GM18867 (cell line): ENCODE measurements around the gene ALDH3A2.
"Not testable (repeated sequence)": the region's sequence is repeated elsewhere in the genome, so short reads cannot be mapped to it uniquely, and the experiment has no call there.

Source experiments
- ATAC-seq: cut with Tn5 transposase; IDR thresholded peaks from one replicate; pipeline ENCODE4 v1.9.1; 2021; ENCODE audit warnings: mild to moderate bottlenecking, moderate library complexity; ENCODE audit not compliant: unreplicated experiment

ALDH3A2 gene

DNA sequence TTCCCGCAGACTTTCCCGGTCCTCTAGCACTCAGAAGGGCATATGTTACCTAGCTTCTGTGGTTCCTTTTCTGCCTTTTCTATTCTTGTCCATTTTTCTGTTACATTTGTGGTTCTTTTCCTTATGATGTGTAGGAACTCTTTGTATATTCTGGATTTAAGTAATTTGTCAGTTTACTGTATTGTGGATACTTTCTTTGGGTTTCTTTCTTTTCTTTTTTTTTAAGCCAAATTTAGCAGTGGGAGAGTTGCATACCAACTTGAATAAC is 657 bp downstream of the ALDH3A2 start:
- ATAC-seq: no peak

DNA sequence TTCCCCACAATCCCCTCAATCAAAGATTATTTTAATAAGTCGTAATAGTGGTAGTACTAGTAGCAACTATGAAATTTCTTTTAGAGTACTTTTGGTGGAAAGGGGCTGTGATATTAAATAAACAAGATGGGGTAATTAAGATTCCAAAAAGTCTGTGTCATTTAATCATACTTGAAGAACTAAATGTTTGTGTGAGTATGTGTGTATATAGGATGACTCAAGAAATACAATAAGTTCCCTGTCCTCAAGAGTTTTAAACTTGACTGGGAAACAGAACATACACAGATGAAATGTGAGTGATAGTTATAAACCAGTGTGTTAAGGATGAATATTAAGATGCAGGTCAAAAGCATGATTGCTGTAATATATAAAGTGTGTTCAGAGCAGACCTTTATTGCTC is 2.3 kb downstream of the ALDH3A2 start:
- ATAC-seq: no peak

- ATAC-seq: no peak
Observed at GRCh38 chr17:19651451-19652238, 3.1 kb downstream of the ALDH3A2 start.

- ATAC-seq: no peak
Observed at GRCh38 chr17:19652595-19652994, 4.0 kb downstream of the ALDH3A2 start.

GRCh38 chr17:19654342-19654886 is 5.9 kb downstream of the ALDH3A2 start:
- ATAC-seq: no peak

- ATAC-seq: no peak
Observed at GRCh38 chr17:19654896-19655295, 6.3 kb downstream of the ALDH3A2 start.

- no peak for ATAC-seq
Observed at GRCh38 chr17:19656336-19656735, 7.8 kb downstream of the ALDH3A2 start.

GRCh38 chr17:19656851-19657581 is 8.5 kb downstream of the ALDH3A2 start:
- no peak for ATAC-seq

- no peak for ATAC-seq
Observed at GRCh38 chr17:19659366-19660177, 11.0 kb downstream of the ALDH3A2 start.

- ATAC-seq: no peak
Observed at GRCh38 chr17:19660219-19660870, 11.8 kb downstream of the ALDH3A2 start.

GRCh38 chr17:19661121-19661520 is 12.6 kb downstream of the ALDH3A2 start:
- no peak for ATAC-seq

- ATAC-seq: no peak
Observed at GRCh38 chr17:19663097-19663496, 14.5 kb downstream of the ALDH3A2 start.

GRCh38 chr17:19664136-19664820 is 15.7 kb downstream of the ALDH3A2 start:
- no peak for ATAC-seq

- no peak for ATAC-seq
Observed at GRCh38 chr17:19664821-19665181, 16.2 kb downstream of the ALDH3A2 start.

GRCh38 chr17:19669680-19670079 is 21.1 kb downstream of the ALDH3A2 start:
- ATAC-seq: not testable (repeated sequence)

GRCh38 chr17:19670908-19671307 is 22.4 kb downstream of the ALDH3A2 start:
- ATAC-seq: no peak

- ATAC-seq: no peak
Observed at GRCh38 chr17:19671433-19671832, 22.9 kb downstream of the ALDH3A2 start.

DNA sequence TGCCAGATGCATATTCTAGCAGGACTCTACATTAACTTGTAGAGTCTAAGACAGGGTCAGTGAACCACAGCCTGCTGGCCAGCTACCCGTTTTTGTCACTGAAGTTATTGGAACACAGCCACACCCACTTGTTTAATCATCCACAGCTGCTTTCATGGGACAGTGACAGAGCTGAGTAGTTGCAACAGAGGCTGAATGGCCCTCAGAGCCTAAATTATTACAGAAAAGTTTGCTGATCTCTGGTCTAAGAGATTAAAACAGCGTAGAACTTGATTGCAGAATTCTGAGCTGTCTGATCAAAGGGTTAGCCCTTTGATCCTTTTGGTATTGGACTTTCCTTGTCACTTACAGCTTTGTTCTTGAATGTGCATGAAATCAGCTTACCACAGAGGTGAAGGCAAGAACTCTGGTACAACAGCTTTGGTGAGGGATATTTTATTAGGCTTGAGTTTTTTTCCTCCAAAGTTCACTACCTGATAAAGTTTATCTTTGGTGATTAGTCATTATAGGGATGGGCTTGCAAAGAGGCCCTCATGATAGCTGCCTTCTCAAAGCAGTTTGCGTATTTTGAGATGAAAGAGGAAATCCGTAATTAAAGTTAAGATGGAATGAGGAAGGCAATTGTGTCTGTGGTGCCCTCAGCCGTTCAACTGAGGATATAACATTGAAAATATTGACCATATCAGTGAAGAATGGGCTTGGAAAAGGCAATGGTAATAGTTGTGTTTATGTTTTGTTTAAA is 23.6 kb downstream of the ALDH3A2 start:
- ATAC-seq: no peak

DNA sequence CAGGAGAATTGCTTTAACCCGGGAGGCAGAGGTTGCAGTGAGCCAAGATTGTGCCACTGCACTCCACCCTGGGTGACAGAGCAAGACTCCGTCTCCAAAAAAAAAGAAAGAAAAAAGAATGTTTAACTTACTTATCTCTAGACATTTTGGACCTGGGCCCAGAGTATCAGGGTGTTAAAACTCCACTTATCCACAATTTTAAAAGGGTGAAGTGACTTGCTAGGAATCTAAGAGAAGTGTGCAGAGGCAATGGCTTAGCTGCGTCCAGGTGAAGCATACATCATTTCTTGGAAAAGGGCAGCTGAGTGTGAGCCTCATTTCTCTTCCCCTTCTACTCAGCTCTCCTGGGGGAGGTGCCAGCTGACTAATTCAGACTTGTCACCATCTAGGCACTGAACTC is 25.1 kb downstream of the ALDH3A2 start:
- ATAC-seq: no peak

GRCh38 chr17:19676896-19677295 is 28.3 kb downstream of the ALDH3A2 start:
- ATAC-seq: no peak
